Peyer's patch (tissue), 4 donors: Measurements from ENCODE around the gene FAM47E.

Experiments
- CTCF ChIP-seq, 6 experiments: fragments of 450-650 bp in 4 of 6; fragments of 200-600 bp in 2 of 6; sonication (generic) in 1 of 6; IDR thresholded peaks; one replicate each; pipeline ENCODE4 v1.5.1; 2017 to 2019; ENCODE audit warnings: antibody characterized with exemption in 6 of 6, mild to moderate bottlenecking in 3 of 6, moderate library complexity in 1 of 6
- POLR2A ChIP-seq, 2 donors: fragments of 450-650 bp; IDR thresholded peaks; one replicate each; pipeline ENCODE4 v1.5.1; 2017; ENCODE audit warnings: antibody characterized with exemption in 2 of 2, mild to moderate bottlenecking in 2 of 2, moderate library complexity in 2 of 2

DNA sequence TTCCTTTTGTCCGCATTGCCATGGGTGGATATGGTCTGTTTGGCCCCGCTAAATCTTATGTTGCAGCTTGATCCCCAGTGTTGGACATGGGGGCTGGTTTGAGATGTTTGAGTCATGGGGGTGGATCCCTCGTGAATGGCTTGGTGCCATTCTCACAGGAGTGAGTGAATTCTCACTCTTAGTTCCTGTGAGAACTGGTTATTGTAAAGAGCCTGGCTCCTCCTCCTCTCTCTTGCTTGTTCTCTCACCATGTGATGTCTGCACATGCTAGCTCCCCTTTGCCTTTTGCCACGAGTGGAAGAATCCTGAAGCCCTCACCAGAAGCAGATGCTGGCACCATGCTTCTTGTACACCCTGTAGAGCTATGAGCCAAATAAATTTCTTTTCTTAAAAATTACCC, 32.4 kb downstream of the FAM47E start:
- TF ChIP-seq CTCF (IDR thresholded peaks at IDR 0.05) (no peak), POLR2A (IDR thresholded peaks at IDR 0.05) (no peak)
